ENCODE measurements around the gene TMEM231. TPM values are rescaled to one million over a fixed set of nuclear protein-coding genes. Genes with fewer than 3 reads are reported as not detected.
A peak's percentile ranks its signal among the peaks of the same experiment; 100 is the strongest.

The TMEM231 gene
- total RNA-seq, 1 experiment from 2014 or later: 9.7 TPM

- peak overlapping the region; percentile 90 for H3K4me3 ChIP-seq (replicated peaks in 1 of 2; ENCODE audit: low read depth in 1 of 2, low read length in 2 of 2)
- peak overlapping the region; percentile 43 for H2AFZ ChIP-seq (ENCODE audit: low read depth, low read length, poor library complexity, severe bottlenecking)
- no peaks in the 10 kb centered on the region for H3K9me2 ChIP-seq (ENCODE audit: insufficient read depth)
- DNase-seq (ENCODE audit: low read depth, low spot score): no peak
- peaks cover 15 to 24% of the 10 kb centered on the region in 2 experiments for H3K4me1 ChIP-seq (ENCODE audit: control insufficient read depth in 1 of 2, insufficient read depth in 2 of 2, low read length in 2 of 2)
- H3K4me2 ChIP-seq (ENCODE audit: low read length): peak overlapping the region; percentile 100
- intact Hi-C loops (cut with micrococcal nuclease): no loop called here
- TF ChIP-seq SRF (IDR thresholded peaks at IDR 0.05; ENCODE audit: low read depth) (no peak), POLR2AphosphoS5 (IDR thresholded peaks at IDR 0.05; ENCODE audit: low read depth, low read length) (no peak)
- H3K79me2 ChIP-seq (ENCODE audit: insufficient read depth, low read length): peaks cover 17% of the 10 kb centered on the region
- no peaks in the 10 kb centered on the region for H3K9me3 ChIP-seq (ENCODE audit: control insufficient read depth in 1 of 2, insufficient read depth in 1 of 2, low read depth in 1 of 2, low read length in 2 of 2)
- ATAC-seq: peak; percentile 38
- H3K9ac ChIP-seq (ENCODE audit: low read length): peak overlapping the region; percentile 76; the same call in 1 of the 2 replicates
- ChIA-PET RAD21 (ENCODE audit: low non-redundant PET in 1 of 2, low total read pairs in 2 of 2, uncharacterized antibody in 2 of 2, unreplicated experiment in 2 of 2) (no interaction called here), CTCF (interaction anchor here (0.9 to 2.1 kb wide), 4 partner anchors 15 to 101 kb away, joined by 3 to 10 read pairs (median 4); partner anchors contain the start of gene TMEM170A), POLR2A (interaction anchor here (1.2 to 1.5 kb wide), 3 partner anchors 9 to 57 kb away, joined by 5 to 6 read pairs (median 5); partner anchors contain the start of genes ADAT1 and TMEM231)
- H3K27me3 ChIP-seq (ENCODE audit: insufficient read depth, low read length): no peaks in the 10 kb centered on the region
- peaks cover 19 to 20% of the 10 kb centered on the region in 2 experiments; a peak in 3 of 4 replicates for H3K36me3 ChIP-seq (ENCODE audit: control insufficient read depth in 1 of 2, insufficient read depth in 2 of 2, low read length in 2 of 2)
- H3K27ac ChIP-seq (ENCODE audit: low read depth, low read length): no peak overlapping the region; the same call in 1 of the 2 replicates
- no peaks in the 10 kb centered on the region for H4K20me1 ChIP-seq (ENCODE audit: insufficient read depth)
- no TSS peak for BruUV-seq (replicated peaks)
These were observed 9.6 kb upstream of the TMEM231 start for GRCh38 chr16:75565640-75566039.

GRCh38 chr16:75559564-75560372, 3.7 kb upstream of the TMEM231 start:
- no peak for DNase-seq (ENCODE audit: low read depth, low spot score)
- Histone ChIP-seq H3K9me2 (ENCODE audit: insufficient read depth) (no peaks in the 10 kb centered on the region), H3K9me3 (ENCODE audit: control insufficient read depth in 1 of 2, insufficient read depth in 1 of 2, low read depth in 1 of 2, low read length in 2 of 2) (no peaks in the 10 kb centered on the region), H3K79me2 (ENCODE audit: insufficient read depth, low read length) (no peaks in the 10 kb centered on the region), H3K4me1 (ENCODE audit: control insufficient read depth in 1 of 2, insufficient read depth in 2 of 2, low read length in 2 of 2) (peaks cover 9 to 20% of the 10 kb centered on the region in 2 experiments), H3K36me3 (ENCODE audit: control insufficient read depth in 1 of 2, insufficient read depth in 2 of 2, low read length in 2 of 2) (no peaks in the 10 kb centered on the region; a peak in 1 of 4 replicates), H3K4me2 (ENCODE audit: low read length) (no peak overlapping the region), H3K27me3 (ENCODE audit: insufficient read depth, low read length) (no peaks in the 10 kb centered on the region), H3K4me3 (replicated peaks in 1 of 2; ENCODE audit: low read depth in 1 of 2, low read length in 2 of 2) (no peak overlapping the region), H3K9ac (ENCODE audit: low read length) (no peak overlapping the region), H2AFZ (ENCODE audit: low read depth, low read length, poor library complexity, severe bottlenecking) (no peak overlapping the region), H3K27ac (ENCODE audit: low read depth, low read length) (no peak overlapping the region), H4K20me1 (ENCODE audit: insufficient read depth) (no peaks in the 10 kb centered on the region)
- ChIA-PET POLR2A (no interaction called here), CTCF (no interaction called here), RAD21 (ENCODE audit: low non-redundant PET in 1 of 2, low total read pairs in 2 of 2, uncharacterized antibody in 2 of 2, unreplicated experiment in 2 of 2) (no interaction called here)
- BruUV-seq (replicated peaks): no TSS peak
- intact Hi-C loops (cut with micrococcal nuclease): loop anchor here (5.0 kb wide), 1 partner anchor 63 kb away; the partner anchor contains the start of gene ADAT1
- no peak for ATAC-seq
- TF ChIP-seq RAD21 (IDR thresholded peaks at IDR 0.05; ENCODE audit: low read depth) (no peak), ZBTB33 (IDR thresholded peaks at IDR 0.05; ENCODE audit: extremely low read depth, insufficient replicate concordance, low read length) (no peak), FOSL1 (IDR thresholded peaks at IDR 0.05; ENCODE audit: low read depth) (no peak), EZH2phosphoT487 (IDR thresholded peaks at IDR 0.05; ENCODE audit: borderline replicate concordance) (no peak), EZH2 (IDR thresholded peaks at IDR 0.05) (no peak), ZFX (IDR thresholded peaks at IDR 0.05) (no peak), SIN3A (IDR thresholded peaks at IDR 0.05; ENCODE audit: low read depth) (no peak)
